GM18508 (cell line): ENCODE results near the gene CMTM1.

Experiments used
- ATAC-seq: cut with Tn5 transposase; IDR thresholded peaks from one replicate; pipeline ENCODE4 v1.9.1; 2021; ENCODE audit warnings: moderate number of reproducible peaks; ENCODE audit not compliant: insufficient read depth, unreplicated experiment

CMTM1 gene, protein sequence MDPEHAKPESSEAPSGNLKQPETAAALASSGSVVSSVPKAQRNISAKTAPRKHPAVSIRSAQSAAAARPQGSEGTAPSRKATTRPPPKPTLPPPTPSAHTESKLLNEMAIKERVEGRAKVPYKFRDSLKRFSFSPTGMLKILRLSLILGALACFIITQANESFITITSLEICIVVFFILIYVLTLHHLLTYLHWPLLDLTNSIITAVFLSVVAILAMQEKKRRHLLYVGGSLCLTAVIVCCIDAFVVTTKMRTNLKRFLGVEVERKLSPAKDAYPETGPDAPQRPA

DNA sequence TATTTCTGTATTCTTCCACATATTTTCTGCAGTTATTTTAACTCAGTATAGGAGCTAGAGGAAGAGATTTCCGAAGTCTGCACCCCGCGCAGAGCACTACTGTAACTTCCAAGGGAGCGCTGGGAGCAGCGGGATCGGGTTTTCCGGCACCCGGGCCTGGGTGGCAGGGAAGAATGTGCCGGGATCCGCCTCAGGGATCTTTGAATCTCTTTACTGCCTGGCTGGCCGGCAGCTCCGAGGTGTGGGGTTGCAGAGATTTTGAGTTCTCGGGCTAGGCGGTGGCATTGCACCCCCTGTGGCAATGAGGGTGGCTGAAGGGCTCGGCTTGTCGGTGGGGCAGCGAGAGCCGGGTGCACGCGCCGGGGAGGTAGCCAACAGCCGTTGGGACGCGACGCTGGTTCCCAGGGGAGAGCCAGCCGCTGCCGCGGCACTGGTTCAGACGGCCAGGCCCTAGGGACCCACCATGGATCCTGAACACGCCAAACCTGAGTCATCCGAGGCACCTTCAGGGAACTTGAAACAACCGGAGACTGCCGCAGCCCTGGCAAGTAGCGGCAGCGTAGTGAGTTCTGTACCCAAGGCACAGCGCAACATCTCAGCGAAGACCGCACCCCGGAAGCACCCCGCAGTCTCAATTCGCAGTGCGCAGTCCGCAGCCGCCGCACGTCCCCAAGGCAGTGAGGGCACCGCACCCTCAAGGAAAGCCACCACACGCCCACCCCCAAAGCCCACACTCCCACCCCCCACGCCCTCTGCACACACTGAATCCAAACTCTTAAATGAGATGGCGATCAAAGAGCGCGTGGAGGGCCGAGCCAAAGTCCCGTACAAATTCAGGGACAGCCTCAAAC, at the start of gene CMTM1:
TSS of gene CMTM1 (plus strand) at position 389 of the 851 bp plus-strand sequence. CDS start at position 464, 75 bp downstream.
- no peak for ATAC-seq

DNA sequence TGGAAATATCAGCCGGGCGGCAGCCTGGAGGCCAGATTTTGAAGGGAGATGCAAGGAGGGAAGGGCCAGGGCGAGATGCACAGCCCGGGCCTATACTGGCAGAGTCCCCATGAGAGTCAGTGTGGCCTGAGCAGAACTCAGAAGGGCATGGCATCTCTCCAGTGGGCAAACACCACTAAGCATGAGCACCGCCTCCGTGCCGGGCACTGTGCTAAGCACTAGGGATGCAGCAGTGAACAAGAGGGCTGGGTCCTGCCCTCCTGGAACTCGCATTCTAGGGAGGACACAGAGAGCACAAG, 49.8 kb upstream of the CMTM1 start:
- peak; percentile 21 for ATAC-seq

DNA sequence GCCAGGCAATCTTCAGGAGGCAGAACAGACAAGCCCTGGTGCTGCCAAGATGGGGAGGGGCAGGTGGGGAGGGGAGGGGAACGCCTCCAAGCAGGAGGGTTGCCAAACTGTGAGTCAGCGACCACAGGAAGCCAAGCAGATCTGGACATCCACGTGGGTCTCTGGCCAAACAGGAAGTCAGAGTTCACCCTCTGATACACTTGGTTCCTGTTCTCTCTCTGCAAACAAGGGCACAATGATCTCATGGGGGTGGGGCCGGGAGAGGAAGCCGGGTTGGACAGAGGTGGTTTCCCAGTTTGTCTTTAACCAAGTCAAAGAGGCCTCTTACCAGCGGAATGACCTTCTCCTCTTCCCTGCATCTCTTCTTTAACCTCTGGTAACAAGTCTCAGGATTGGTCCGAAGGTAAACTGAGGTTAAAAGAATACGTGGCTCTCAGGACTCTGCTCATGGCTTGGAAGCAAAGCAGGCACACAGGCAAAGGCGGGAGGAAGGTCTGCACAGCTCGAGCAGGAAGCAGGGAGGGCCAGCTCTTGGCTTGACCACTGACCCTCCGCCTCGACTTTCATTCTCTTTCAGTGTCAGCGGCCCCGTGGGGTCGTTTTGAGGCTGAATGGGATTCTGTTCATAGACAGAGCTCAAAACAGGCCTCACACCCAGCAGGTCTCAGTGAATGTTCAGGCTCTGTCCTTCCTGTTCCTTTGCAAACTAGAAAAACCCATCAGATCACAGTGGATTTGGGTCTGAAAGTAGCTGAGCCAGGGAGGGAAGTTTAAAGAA, 49.2 kb upstream of the CMTM1 start:
- peak; percentile 93 for ATAC-seq

DNA sequence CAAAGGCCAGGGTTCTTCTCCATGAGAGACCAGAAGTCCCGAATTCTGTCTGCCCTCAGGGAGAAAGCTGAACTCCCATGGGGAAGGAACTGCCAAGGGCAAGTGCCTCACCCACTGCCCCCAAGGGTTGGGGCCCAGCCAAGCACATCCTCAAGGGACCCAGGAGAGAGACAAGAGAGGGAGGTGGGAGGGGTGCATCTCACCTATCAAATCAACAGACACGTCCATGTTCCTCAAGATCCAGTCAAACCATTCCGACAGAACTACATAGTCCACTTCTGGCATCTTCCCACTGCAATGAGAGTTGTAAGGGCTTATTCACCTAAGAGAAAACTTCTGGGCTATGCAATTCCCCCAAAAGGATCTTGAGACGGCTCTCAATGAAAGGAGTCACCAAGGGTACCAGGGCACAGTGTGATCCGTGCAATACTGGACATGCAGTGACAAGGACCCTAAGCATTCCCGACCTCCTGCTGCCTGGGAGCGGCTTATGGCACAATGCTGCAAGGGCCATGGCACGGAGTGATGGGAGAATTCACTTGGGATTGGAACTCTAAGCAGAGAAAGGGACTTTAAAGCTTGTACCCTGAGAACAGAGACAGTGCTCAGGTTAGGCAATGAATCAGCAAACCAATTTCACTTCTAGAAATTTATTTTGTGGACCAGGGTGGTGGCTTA, 48.5 kb upstream of the CMTM1 start:
- ATAC-seq: no peak

DNA sequence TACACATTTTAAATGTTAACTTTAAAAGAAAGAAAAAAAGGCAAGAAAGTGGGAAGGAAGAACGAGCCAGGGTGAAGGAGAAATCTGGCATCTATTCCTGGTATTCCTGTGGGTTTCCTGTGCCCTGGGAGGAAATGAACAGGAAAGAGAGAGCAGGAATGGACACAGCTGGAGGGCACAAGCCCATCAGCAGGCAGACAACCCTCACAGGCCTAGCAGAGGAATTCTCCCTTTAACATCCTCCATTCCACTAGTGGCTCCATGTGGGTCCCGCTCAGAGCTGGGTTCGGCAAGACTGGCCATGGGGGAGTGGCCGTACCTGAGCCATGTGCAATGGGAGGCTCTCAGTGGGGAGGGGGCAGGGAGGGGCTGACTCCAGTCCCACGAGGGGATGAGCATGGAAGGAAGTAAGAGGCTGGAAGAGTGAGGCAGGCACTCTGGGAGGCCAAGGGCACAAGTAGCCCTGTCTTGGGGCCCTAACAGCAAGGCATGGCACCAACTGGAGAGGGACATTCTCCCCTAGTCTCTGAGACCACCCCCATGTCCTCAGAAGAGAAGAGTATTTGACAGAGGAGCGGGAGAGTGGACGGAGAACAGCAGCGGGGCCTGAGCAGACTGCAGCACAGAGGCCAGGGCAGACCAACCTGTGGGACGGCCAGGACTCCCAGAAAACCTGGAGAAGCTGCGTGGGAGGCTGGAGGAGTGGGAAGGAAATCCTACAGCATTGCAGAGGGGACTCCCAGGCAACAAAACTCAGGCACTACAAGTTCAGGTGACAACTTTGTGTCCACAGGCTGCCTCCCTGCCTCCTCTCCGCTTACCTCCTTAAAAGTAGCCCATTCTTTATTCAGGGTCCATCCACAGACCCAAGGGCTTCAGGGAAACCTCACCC, 46.5 kb upstream of the CMTM1 start:
- no peak for ATAC-seq

DNA sequence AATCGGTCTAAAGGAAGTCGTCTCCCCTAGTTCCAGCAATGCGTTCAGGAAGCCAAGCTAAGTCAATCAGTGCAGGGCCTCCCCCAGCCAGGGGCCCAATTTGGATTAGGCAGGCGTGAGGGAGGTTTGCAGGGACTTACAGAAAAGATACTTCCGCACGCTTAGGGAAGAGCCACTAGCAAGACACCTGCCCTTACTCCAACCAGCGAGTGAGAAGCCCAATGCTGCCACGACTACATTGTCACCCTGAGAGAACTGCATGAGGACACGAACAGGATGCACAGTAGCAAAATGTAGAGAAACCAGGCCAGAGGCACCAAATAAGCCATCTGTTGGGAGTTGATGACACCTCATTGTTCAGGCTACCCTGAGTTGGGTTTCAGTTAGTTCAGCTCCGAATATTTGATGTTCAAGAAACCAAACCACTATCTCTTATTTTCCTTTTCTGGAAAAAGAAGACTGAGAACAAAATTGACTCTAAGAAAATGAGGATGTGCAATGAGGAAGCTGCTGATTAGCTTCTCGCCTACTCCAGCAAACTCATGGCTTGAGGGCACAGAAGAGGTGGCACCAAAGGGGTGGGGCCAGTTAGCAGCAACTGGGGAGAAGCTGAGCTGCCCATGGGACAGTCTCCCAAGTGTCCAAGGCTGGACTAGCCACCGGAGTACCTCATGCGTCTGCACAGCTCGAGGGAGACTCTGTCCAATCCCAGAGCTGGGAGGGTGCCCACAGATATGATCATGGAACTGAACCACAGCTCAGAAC, 45.7 kb upstream of the CMTM1 start:
- no peak for ATAC-seq

DNA sequence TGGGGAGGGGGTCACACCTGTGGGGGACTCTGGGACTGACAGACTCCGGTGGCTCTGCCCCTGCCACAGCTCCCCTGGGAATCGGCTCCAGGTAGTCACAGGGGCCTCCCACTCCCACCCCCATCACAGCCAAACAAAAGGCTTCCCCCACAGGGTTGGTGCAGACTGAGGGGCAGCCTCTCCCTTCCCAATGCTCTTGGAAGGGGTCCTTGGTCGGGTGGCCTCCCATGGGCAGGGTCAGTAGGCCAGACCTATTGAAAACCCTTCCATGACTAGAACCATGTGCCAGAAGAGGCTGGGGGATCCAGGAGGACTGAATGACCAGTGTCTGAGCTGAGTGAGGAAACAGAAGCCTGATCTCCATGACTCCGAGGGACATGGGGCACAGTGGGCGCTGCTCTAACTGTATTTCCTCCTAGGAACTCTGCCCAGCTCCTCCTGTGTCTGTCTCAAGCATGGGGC, 45.0 kb upstream of the CMTM1 start:
- ATAC-seq: no peak

DNA sequence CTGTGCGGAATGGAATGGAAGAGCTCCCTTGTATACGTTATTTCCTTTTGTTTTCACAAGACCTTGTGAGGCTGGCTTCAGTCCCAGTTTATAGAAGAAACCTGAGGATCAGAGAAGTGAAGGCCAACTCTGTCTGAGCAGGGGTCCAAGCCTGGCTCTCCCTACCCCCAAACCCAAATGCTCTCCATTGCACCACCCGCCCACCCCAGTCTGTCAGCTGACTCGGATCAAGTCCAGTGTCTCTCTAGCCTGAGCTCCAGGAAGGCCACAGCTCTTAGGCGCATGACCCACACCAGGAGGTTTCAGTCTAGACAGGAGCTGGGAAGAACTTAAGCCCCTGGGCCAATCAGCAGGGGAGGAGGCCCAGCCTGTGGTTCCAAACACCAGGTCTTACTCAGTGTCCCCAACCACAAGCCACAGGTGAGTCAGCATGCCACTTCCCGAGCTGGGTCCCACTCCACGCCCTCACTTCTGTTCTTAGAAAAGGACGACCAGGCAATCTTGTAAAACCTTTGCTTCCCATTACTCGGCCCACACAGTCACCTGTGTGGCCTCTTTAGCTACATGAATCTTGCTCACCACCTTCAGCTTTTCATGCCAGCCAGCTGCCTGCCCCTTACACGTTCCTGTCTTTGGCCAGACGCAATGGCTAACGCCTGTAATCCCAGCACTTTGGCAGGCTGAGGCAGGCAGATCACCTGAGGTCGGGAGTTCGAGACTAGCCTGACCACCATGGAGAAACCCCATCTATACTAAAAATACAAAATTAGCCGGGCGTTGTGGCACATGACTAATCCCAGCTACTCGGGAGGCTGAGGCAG, 44.1 kb upstream of the CMTM1 start:
- peak; percentile 60 for ATAC-seq

DNA sequence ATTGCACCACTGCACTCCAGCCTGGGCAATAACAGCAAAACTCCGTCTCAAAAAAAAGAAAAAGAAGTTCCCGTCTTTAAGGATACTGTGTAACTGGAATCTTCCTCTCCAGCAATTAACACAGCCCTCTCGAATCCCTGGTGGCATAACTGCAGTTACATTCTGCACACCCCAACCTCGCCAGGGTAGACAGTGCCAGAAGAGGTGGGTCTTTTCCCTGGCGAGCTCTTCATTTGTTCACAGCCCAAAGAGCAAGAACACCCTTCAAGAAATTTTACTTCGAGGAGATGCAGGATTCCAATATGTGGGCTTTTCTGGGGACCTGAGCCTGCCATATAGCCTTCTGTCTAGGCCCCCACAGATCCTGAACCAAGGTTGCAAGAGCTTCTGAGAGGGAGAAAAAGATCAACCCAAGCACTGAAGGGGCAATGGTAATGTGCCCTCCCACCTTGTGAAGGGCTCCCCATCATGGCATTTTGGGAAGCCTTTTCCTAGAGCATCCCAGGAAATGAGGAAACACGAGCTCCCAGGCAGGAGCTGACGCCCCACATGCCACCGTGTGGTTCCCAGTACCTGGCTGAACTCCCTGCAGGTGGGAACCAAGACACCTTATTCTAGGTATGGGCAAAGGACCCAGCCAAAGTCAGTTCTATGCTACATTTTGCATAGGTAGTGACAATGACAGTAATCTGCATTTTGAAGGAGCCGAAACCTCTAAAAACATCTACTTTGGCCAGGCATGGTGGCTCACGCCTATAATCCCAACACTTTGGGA, 43.2 kb upstream of the CMTM1 start:
- no peak for ATAC-seq

DNA sequence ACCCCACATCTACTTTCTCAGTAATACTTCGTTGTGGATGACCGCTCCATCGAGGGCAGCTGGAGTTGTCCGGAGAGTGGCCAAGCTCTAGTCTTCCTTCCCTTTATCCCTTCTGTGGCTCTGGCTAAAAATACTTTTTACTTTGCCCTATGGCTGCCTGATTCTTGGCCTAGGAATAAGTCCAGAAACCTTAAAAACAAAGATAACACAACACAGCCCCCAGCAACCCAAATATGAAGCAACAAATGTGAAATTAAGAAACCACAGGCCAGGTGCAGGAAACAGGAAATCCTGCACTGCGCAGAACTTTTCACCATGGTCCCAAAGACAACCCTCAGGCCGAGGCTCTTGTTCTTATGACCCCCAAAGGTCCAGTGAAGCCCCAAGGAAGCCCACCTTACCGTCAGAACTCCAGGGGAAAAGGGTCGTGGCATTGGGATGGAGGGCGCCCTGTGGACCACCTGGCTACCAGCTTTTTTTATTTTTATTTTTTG, 42.3 kb upstream of the CMTM1 start:
- no peak for ATAC-seq

DNA sequence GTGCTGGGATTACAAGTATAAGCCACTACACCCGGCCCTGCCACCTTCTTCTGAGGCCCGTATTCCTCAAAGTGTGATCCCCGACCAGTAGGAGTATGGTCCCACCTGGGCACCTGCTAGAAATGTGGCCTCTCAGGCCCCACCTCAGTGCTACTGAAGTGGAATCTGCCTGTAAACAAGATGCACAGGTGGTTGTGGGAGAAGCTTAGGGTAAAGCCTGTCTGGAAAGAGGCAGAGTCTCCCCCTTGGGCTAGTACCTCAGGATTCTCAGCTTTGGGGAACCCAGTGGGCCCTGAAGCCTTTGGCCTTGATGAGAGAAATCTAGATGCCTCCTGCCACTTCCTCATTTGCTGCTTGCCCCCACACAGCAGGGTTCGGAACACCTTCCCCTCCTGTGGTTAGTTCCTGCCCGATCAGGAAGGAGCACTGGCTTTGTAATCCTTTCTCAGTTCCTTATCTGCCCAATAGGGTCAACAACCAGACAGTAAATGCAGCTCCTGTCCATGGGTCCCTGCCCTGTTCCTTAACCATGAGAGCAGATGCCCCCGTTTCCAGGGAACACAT, 41.6 kb upstream of the CMTM1 start:
- ATAC-seq: peak; percentile 56

DNA sequence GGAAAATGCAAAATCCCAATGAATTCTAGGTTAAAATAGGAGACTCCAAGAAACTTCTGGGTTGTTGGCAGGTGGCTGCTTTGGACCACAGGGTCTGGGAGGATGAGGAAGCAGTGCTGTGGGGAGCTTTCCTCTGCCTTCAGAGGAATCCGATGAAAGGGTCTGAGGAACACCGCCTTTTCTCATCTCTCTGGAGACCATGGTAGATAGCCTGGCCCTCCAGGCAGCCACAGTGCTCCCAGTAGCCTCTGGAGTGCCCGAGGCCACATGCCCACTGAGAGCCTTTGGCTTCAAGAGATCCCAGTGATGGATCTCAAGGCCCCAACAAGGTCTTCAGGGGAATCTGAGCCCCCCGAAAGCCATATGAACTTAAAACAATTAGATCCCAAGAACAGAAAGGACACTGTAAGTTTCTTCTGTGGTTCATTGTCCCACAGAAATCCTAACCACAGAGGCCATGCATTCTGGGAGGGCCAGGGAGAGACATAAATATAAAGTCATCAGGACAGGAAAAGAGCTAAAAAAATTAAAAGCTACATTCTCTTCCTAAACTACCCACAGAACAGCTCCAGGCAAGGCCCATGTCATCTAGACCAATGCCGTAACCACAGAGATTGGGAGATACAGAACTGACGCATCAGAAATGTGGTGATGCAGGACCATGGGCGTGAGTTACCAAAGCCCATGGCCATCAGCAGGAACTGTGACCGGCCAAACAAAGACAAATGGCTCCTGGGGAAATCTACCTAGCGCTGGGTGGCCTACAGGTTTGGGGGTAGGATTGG, 40.7 kb upstream of the CMTM1 start:
- no peak for ATAC-seq

DNA sequence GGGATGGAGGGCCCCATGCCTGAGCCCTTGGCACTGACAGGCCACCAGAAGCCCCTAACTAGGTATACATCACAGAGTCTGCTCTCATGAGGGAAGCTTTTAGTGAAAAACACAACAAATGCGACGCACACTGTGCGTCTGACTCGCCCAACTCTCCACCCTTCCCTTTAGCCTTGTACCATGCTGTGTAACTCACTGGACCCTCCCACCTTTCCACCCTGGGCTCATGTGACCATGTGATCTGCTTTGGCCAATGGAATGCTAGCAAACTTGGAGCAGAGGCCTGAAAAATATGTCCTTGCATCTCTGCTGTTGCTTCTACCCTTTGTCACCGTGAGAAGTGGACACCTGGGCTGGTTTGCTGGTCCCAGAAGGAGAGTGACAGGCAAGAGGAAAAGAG, 37.9 kb upstream of the CMTM1 start:
- ATAC-seq: no peak

DNA sequence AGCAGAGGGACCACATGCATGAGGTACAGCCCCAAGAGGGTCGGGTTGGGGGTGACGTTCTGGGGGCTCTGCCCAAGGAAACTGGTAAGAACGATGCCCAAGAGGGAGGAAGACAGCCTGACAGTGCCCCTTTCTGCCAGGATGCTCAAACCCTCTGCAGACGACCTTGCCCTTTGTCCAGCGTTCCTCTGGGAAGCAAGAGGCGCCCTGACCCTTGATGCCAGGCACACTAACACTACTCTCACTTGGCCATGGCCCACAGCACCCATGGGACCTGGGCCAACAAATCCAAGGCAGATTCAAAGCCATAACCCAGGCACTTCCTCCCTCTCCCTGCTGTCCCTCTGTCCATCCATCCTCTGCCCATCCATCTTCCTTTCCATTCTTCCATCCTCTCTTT, 36.8 kb upstream of the CMTM1 start:
- no peak for ATAC-seq

DNA sequence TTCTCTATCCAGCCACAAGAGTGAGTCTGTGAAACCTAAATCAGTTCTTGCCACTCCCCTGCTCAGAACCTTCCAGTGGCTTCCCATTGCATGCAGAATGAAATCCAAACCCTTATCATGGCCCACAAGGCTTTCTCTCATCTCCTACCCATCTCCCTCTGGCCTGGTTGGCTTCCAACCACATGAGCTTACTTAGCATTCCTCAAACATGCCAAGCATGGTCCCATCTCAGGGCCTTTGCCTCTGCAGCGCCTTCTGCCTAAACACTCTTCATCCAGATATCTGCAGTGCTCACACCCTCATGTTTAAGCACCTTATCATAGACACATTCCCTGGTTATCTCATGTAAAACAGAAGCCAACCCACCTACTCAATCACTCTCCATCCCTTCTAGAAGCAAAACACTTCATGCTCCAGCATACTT, 31.9 kb upstream of the CMTM1 start:
- ATAC-seq: no peak

DNA sequence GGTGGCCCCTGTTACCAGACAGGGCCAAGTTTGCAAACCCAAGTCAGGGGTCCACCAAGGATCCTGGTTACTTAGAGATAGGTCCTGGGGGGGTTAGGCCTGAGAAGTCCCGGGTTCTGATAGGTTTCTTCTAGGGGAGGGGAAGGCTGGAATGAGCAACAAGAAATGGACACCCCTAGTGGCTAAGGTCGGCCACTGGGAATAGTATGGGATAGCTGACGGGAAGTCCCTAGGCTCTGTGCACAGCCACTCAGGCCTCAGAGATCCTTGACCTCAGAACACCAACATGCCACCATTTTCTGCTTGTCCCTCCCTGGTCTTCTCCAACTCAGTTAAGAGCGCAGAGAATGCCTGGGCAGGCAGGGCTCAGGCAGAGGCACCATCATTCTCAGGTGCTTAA, 29.7 kb upstream of the CMTM1 start:
- no peak for ATAC-seq
